Measurements from ENCODE around the gene GXYLT1.

GRCh38 chr12:42130672-42131402 lies 13.8 kb downstream of the GXYLT1 start:
- TF ChIP-seq CTCF (IDR thresholded peaks at IDR 0.05) (no peak), EP300 (IDR thresholded peaks at IDR 0.05) (no peak)

Data from tibial nerve (tissue), 4 donors.